HUES64 (cell line): Measurements from ENCODE around the gene ARHGAP18.

Experiments used
- H3K27ac ChIP-seq: 2 replicates; pipeline ENCODE4 v1.7.0; 2013; ENCODE audit warnings: low read depth, low read length, inconsistent platforms
- H3K27me3 ChIP-seq: 2 replicates; pipeline ENCODE4 v1.6.1; 2013; ENCODE audit warnings: mild to moderate bottlenecking, low read length; ENCODE audit not compliant: insufficient read depth
- H3K36me3 ChIP-seq: 2 replicates; pipeline ENCODE4 v1.6.1; 2013; ENCODE audit warnings: mild to moderate bottlenecking, low read length; ENCODE audit not compliant: insufficient read depth
- H3K4me1 ChIP-seq: 2 replicates; pipeline ENCODE4 v1.6.1; 2013; ENCODE audit warnings: mild to moderate bottlenecking, low read length, moderate library complexity; ENCODE audit not compliant: insufficient read depth
- H3K4me3 ChIP-seq: 2 replicates; pipeline ENCODE4 v1.5.1; 2013; ENCODE audit warnings: mild to moderate bottlenecking, low read length, moderate library complexity
- H3K9ac ChIP-seq: 2 replicates; pipeline ENCODE4 v1.6.1; 2013; ENCODE audit warnings: mild to moderate bottlenecking, low read depth, low read length
- H3K9me3 ChIP-seq: 2 replicates; pipeline ENCODE4 v1.6.1; 2013; ENCODE audit warnings: low read depth, low read length; ENCODE audit not compliant: insufficient read depth
- WGBS: fragments of 150-250, 120-280 bp; methylation state at CpG from one replicate; pipeline ENCODE4 v1.1.7; 2013; ENCODE audit warnings: missing lambda C conversion rate; 5-methylcytosine and 5-hydroxymethylcytosine counted together

Gene ARHGAP18

GRCh38 chr6:129628101-129628815 lies 81.7 kb downstream of the ARHGAP18 start:
- no peaks in the 10 kb centered on the region for H3K36me3 ChIP-seq
- H3K4me1 ChIP-seq = no peaks in the 10 kb centered on the region
- no peak overlapping the region for H3K27ac ChIP-seq
- H3K4me3 ChIP-seq = no peak overlapping the region
- no peaks in the 10 kb centered on the region for H3K27me3 ChIP-seq
- H3K9ac ChIP-seq = no peak overlapping the region
- WGBS = 95% methylated on average over 2 of the region's 2 CpGs
- no peaks in the 10 kb centered on the region for H3K9me3 ChIP-seq

GRCh38 chr6:129624488-129624887 lies 85.5 kb downstream of the ARHGAP18 start:
- 97% methylated on average over 5 of the region's 5 CpGs for WGBS
- no peak overlapping the region for H3K4me3 ChIP-seq
- H3K36me3 ChIP-seq = no peaks in the 10 kb centered on the region
- H3K9me3 ChIP-seq = no peaks in the 10 kb centered on the region
- no peak overlapping the region for H3K9ac ChIP-seq
- H3K27ac ChIP-seq = no peak overlapping the region
- H3K4me1 ChIP-seq = no peaks in the 10 kb centered on the region
- H3K27me3 ChIP-seq = no peaks in the 10 kb centered on the region

GRCh38 chr6:129623008-129623732 lies 86.8 kb downstream of the ARHGAP18 start:
- Histone ChIP-seq H3K4me1 (0 out of 2 replicates have a peak, but pooled peaks cover under 1% of the 10 kb centered on the region), H3K9me3 (no peaks in the 10 kb centered on the region), H3K4me3 (no peak overlapping the region), H3K9ac (no peak overlapping the region), H3K27ac (no peak overlapping the region), H3K27me3 (no peaks in the 10 kb centered on the region), H3K36me3 (no peaks in the 10 kb centered on the region)
- WGBS = 93% methylated on average over 3 of the region's 3 CpGs

GRCh38 chr6:129621252-129621651 lies 88.7 kb downstream of the ARHGAP18 start:
- H3K9me3 ChIP-seq = no peaks in the 10 kb centered on the region
- WGBS = 94% methylated on average over 3 of the region's 4 CpGs
- peaks cover 7% of the 10 kb centered on the region; the same call in 1 of the 2 replicates for H3K4me1 ChIP-seq
- no peaks in the 10 kb centered on the region for H3K27me3 ChIP-seq
- H3K27ac ChIP-seq = no peak overlapping the region
- no peak overlapping the region for H3K4me3 ChIP-seq
- H3K36me3 ChIP-seq = no peaks in the 10 kb centered on the region
- H3K9ac ChIP-seq = no peak overlapping the region

GRCh38 chr6:129620234-129620610 lies 89.8 kb downstream of the ARHGAP18 start:
- H3K36me3 ChIP-seq = no peaks in the 10 kb centered on the region

GRCh38 chr6:129619579-129620233 lies 90.3 kb downstream of the ARHGAP18 start:
- Histone ChIP-seq H3K9me3 (no peaks in the 10 kb centered on the region), H3K9ac (no peak overlapping the region), H3K36me3 (no peaks in the 10 kb centered on the region), H3K27ac (no peak overlapping the region), H3K27me3 (no peaks in the 10 kb centered on the region), H3K4me1 (peaks cover 7% of the 10 kb centered on the region; the same call in 1 of the 2 replicates), H3K4me3 (no peak overlapping the region)
- WGBS = 100% methylated on average over 1 of the region's 2 CpGs

More at GRCh38 chr6:129620234-129620610, 89.8 kb downstream of the ARHGAP18 start:
- H3K9ac ChIP-seq = no peak overlapping the region
- H3K4me1 ChIP-seq = peaks cover 7% of the 10 kb centered on the region; the same call in 1 of the 2 replicates
- no peaks in the 10 kb centered on the region for H3K27me3 ChIP-seq
- H3K9me3 ChIP-seq = no peaks in the 10 kb centered on the region
- H3K4me3 ChIP-seq = no peak overlapping the region
- H3K27ac ChIP-seq = no peak overlapping the region

GRCh38 chr6:129617986-129618385 lies 92.0 kb downstream of the ARHGAP18 start:
- Histone ChIP-seq H3K27me3 (no peaks in the 10 kb centered on the region), H3K9me3 (no peaks in the 10 kb centered on the region), H3K4me1 (peaks cover 7% of the 10 kb centered on the region; the same call in 1 of the 2 replicates), H3K9ac (no peak overlapping the region), H3K36me3 (no peaks in the 10 kb centered on the region), H3K4me3 (no peak overlapping the region), H3K27ac (no peak overlapping the region)

- Histone ChIP-seq H3K9ac (no peak overlapping the region), H3K4me3 (no peak overlapping the region), H3K36me3 (no peaks in the 10 kb centered on the region), H3K27me3 (no peaks in the 10 kb centered on the region), H3K9me3 (no peaks in the 10 kb centered on the region), H3K27ac (no peak overlapping the region), H3K4me1 (peaks cover 7% of the 10 kb centered on the region; the same call in 1 of the 2 replicates)
- 89% methylated on average over 2 of the region's 3 CpGs for WGBS
Measured at GRCh38 chr6:129615496-129615895, 94.5 kb downstream of the ARHGAP18 start.

GRCh38 chr6:129615020-129615419 lies 95.0 kb downstream of the ARHGAP18 start:
- H3K9me3 ChIP-seq = no peaks in the 10 kb centered on the region
- no peak overlapping the region for H3K27ac ChIP-seq
- H3K9ac ChIP-seq = no peak overlapping the region
- H3K36me3 ChIP-seq = no peaks in the 10 kb centered on the region
- H3K4me1 ChIP-seq = peaks cover 10% of the 10 kb centered on the region
- H3K27me3 ChIP-seq = no peaks in the 10 kb centered on the region
- no peak overlapping the region for H3K4me3 ChIP-seq
- 89% methylated on average over 1 of the region's 1 CpG for WGBS

- 97% methylated on average over 3 of the region's 3 CpGs for WGBS
- Histone ChIP-seq H3K9me3 (no peaks in the 10 kb centered on the region), H3K4me1 (peaks cover 12% of the 10 kb centered on the region), H3K36me3 (no peaks in the 10 kb centered on the region), H3K27ac (no peak overlapping the region), H3K4me3 (no peak overlapping the region), H3K27me3 (no peaks in the 10 kb centered on the region), H3K9ac (no peak overlapping the region)
Measured at GRCh38 chr6:129614464-129614863, 95.5 kb downstream of the ARHGAP18 start.

GRCh38 chr6:129612440-129612839 lies 97.5 kb downstream of the ARHGAP18 start:
- Histone ChIP-seq H3K4me1 (peaks cover 22% of the 10 kb centered on the region), H3K27me3 (no peaks in the 10 kb centered on the region), H3K9ac (no peak overlapping the region), H3K4me3 (no peak overlapping the region), H3K27ac (no peak overlapping the region), H3K9me3 (no peaks in the 10 kb centered on the region), H3K36me3 (no peaks in the 10 kb centered on the region)
